Measurements from ENCODE around the gene STEAP4. TPM values are rescaled to one million over a fixed set of nuclear protein-coding genes. Genes with fewer than 3 reads are reported as not detected.

The STEAP4 gene
- total RNA-seq, 1 experiment from 2014 or later = not detected

DNA sequence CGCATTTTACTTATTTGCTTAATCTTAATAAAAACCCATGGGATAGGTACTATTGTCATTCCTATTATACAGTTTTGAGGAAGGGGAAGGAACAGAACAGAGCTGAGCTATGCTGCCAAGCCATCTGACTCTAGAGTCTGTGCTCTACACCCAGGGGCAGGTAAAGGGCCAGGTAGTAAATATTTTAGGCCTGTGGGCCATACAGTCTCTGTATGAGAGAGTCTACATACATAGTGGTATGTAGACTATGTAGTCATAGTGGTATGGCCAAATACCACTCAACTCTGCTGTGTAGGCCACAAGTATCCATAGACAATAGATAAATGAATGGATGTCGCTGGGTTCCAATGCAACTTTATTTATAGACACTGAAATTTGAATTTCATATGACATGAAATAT lies 83.4 kb downstream of the STEAP4 start:
- no peak overlapping the region for H4K5ac ChIP-seq (ENCODE audit: insufficient read length, low read depth, low read length)
- H3K4me1 ChIP-seq (ENCODE audit: insufficient read depth, low read length) = no peaks in the 10 kb centered on the region
- no peaks in the 10 kb centered on the region; a peak in 1 of 5 replicates for H3K9me3 Mint-ChIP-seq
- H3K4ac ChIP-seq (ENCODE audit: low read depth, low read length) = no peak overlapping the region
- DNase-seq = no peak
- H3K79me1 ChIP-seq (ENCODE audit: insufficient read depth, low read depth, low read length, poor library complexity, severe bottlenecking) = no peaks in the 10 kb centered on the region
- no peak overlapping the region for H3K27ac ChIP-seq (ENCODE audit: insufficient read length, low read depth, low read length)
- H3K9ac ChIP-seq (ENCODE audit: extremely low read depth, insufficient read length, low read length) = no peak overlapping the region
- no peaks in the 10 kb centered on the region; the same call in 1 of the 2 replicates for H3K27me3 Mint-ChIP-seq (ENCODE audit: low read depth)
- H3K27ac Mint-ChIP-seq = no peak overlapping the region
- H3K4me2 ChIP-seq (ENCODE audit: insufficient read depth, insufficient read length, low read length) = no peak overlapping the region
- TF ChIP-seq, protein P1, sequence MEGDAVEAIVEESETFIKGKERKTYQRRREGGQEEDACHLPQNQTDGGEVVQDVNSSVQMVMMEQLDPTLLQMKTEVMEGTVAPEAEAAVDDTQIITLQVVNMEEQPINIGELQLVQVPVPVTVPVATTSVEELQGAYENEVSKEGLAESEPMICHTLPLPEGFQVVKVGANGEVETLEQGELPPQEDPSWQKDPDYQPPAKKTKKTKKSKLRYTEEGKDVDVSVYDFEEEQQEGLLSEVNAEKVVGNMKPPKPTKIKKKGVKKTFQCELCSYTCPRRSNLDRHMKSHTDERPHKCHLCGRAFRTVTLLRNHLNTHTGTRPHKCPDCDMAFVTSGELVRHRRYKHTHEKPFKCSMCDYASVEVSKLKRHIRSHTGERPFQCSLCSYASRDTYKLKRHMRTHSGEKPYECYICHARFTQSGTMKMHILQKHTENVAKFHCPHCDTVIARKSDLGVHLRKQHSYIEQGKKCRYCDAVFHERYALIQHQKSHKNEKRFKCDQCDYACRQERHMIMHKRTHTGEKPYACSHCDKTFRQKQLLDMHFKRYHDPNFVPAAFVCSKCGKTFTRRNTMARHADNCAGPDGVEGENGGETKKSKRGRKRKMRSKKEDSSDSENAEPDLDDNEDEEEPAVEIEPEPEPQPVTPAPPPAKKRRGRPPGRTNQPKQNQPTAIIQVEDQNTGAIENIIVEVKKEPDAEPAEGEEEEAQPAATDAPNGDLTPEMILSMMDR (conservative IDR thresholded peaks at IDR 0.05) = no peak
- H2AFZ ChIP-seq (ENCODE audit: low read length) = no peak overlapping the region
- peaks cover 2% of the 10 kb centered on the region; the same call in 1 of the 2 replicates for H3K79me2 ChIP-seq (ENCODE audit: insufficient read depth, low read length)
- WGBS (ENCODE audit: extremely low coverage, insufficient read length, low lambda C conversion rate) = no CpG with 5 or more reads among the region's 2 CpGs
- H2BK5ac ChIP-seq (ENCODE audit: insufficient read length, low read length) = no peak overlapping the region
- no peak overlapping the region for H3K4me3 Mint-ChIP-seq
- no peak overlapping the region for H3T11ph ChIP-seq (ENCODE audit: low read length)
- no peak overlapping the region for H3K18ac ChIP-seq (ENCODE audit: insufficient read length, low read depth, low read length)
- no peak overlapping the region for H4K91ac ChIP-seq (ENCODE audit: insufficient read length, low read depth, low read length)
- no peak overlapping the region for H3K23ac ChIP-seq (ENCODE audit: insufficient read length, low read depth, low read length)
- no peak overlapping the region for H3K14ac ChIP-seq (ENCODE audit: insufficient read depth, low read length)
- no peak overlapping the region for H4K8ac ChIP-seq (replicated peaks; ENCODE audit: insufficient read length, low read depth, low read length)
- no peak overlapping the region for H3K56ac ChIP-seq (ENCODE audit: insufficient read length, low read depth, low read length)
- H2BK120ac ChIP-seq (ENCODE audit: low read depth, low read length, poor library complexity, severe bottlenecking) = no peak overlapping the region
- H2BK20ac ChIP-seq (ENCODE audit: low read depth, low read length, poor library complexity, severe bottlenecking) = no peak overlapping the region
- no peak overlapping the region for H2AK5ac ChIP-seq (ENCODE audit: insufficient read length, low read length)
- H3K23me2 ChIP-seq (ENCODE audit: insufficient read length, low read depth, low read length, poor library complexity, severe bottlenecking) = peaks cover 15% of the 10 kb centered on the region
- no peak overlapping the region for H2BK12ac ChIP-seq (ENCODE audit: insufficient read length, low read depth, low read length)
- no peaks in the 10 kb centered on the region for H3K27me3 ChIP-seq (ENCODE audit: insufficient read depth, low read length)
- no peaks in the 10 kb centered on the region for H4K20me1 ChIP-seq (ENCODE audit: control insufficient read depth, insufficient read depth, insufficient read length)
- H3K4me1 Mint-ChIP-seq = peaks cover 15 to 20% of the 10 kb centered on the region in 2 experiments
- H3K36me3 Mint-ChIP-seq (ENCODE audit: insufficient read depth in 1 of 3, low read depth in 3 of 3) = no peaks in the 10 kb centered on the region
- H3K9me3 ChIP-seq (ENCODE audit: control insufficient read depth, low read depth, low read length) = no peaks in the 10 kb centered on the region
- no peak overlapping the region for H2BK15ac ChIP-seq (ENCODE audit: low read depth, low read length)

Other genes with a start within 250 kb of the STEAP4 start
- gene SRI, start 86.9 kb downstream of the STEAP4 start, total RNA-seq (2021) = 136 and 137 TPM in 2 replicates